Measurements from ENCODE around the gene RPS6KA2. TPM values are rescaled to one million over a fixed set of nuclear protein-coding genes. Genes with fewer than 3 reads are reported as not detected.

Gene RPS6KA2
- total and polyA plus RNA-seq, 3 donors from 2014 or later = 18.4 to 21.7 (median 19.8) TPM

GRCh38 chr6:166650047-166650446 lies 23.0 kb upstream of the RPS6KA2 start:
- Histone ChIP-seq H3K27me3 (no peaks in the 10 kb centered on the region), H3K36me3 (ENCODE audit: low read depth, missing control alignments) (no peaks in the 10 kb centered on the region), H3K9me3 (no peaks in the 10 kb centered on the region), H3K27ac (no peak overlapping the region), H3K4me3 (no peak overlapping the region), H3K4me1 (no peaks in the 10 kb centered on the region)
- WGBS, 2 donors = 61 to 81% methylated on average over 3 of the region's 3 CpGs
- TF ChIP-seq, protein P1, sequence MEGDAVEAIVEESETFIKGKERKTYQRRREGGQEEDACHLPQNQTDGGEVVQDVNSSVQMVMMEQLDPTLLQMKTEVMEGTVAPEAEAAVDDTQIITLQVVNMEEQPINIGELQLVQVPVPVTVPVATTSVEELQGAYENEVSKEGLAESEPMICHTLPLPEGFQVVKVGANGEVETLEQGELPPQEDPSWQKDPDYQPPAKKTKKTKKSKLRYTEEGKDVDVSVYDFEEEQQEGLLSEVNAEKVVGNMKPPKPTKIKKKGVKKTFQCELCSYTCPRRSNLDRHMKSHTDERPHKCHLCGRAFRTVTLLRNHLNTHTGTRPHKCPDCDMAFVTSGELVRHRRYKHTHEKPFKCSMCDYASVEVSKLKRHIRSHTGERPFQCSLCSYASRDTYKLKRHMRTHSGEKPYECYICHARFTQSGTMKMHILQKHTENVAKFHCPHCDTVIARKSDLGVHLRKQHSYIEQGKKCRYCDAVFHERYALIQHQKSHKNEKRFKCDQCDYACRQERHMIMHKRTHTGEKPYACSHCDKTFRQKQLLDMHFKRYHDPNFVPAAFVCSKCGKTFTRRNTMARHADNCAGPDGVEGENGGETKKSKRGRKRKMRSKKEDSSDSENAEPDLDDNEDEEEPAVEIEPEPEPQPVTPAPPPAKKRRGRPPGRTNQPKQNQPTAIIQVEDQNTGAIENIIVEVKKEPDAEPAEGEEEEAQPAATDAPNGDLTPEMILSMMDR (IDR thresholded peaks at IDR 0.05) = no peak
- no peak for TF ChIP-seq POLR2A (IDR thresholded peaks at IDR 0.05)
- intact Hi-C loops (cut with DNase I; ENCODE audit: low total_unique reads) = no loop called here
- no peak for DNase-seq

GRCh38 chr6:166648846-166649245 lies 21.8 kb upstream of the RPS6KA2 start:
- no peak for DNase-seq
- H3K9me3 ChIP-seq = no peaks in the 10 kb centered on the region
- no peaks in the 10 kb centered on the region for H3K4me1 ChIP-seq
- intact Hi-C loops (cut with DNase I; ENCODE audit: low total_unique reads) = no loop called here
- H3K4me3 ChIP-seq = no peak overlapping the region
- no peaks in the 10 kb centered on the region for H3K27me3 ChIP-seq
- no peak for TF ChIP-seq POLR2A (IDR thresholded peaks at IDR 0.05)
- no peaks in the 10 kb centered on the region for H3K36me3 ChIP-seq (ENCODE audit: low read depth, missing control alignments)
- WGBS, 2 donors = 90% methylated on average over 9 of the region's 9 CpGs
- no peak overlapping the region for H3K27ac ChIP-seq

DNA sequence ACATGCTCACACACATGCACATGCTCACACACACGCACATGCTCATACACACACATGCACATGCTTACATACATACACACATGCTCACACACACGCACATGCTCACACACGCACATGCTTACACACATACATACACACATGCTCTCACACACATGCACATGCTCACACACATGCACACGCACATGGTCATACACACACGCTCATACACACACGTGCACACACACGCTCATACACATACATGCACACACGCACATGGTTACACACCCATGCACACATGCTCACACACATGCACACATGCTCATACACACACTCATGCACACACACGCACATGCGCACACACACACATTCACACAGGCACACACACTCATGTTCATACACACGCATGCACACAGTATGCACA lies 20.8 kb upstream of the RPS6KA2 start:
- intact Hi-C loops (cut with DNase I; ENCODE audit: low total_unique reads) = no loop called here
- TF ChIP-seq, protein P1 (IDR thresholded peaks at IDR 0.05) = no peak
- TF ChIP-seq POLR2A (IDR thresholded peaks at IDR 0.05) = no peak
- H3K4me1 ChIP-seq = no peaks in the 10 kb centered on the region
- no peaks in the 10 kb centered on the region for H3K27me3 ChIP-seq
- H3K9me3 ChIP-seq = no peaks in the 10 kb centered on the region
- no peak overlapping the region for H3K4me3 ChIP-seq
- H3K27ac ChIP-seq = no peak overlapping the region
- no peaks in the 10 kb centered on the region for H3K36me3 ChIP-seq (ENCODE audit: low read depth, missing control alignments)
- DNase-seq = no peak
- WGBS, 2 donors = 71 to 83% methylated on average over 11 of the region's 11 CpGs

- no peaks in the 10 kb centered on the region for H3K27me3 ChIP-seq
- no peak overlapping the region for H3K27ac ChIP-seq
- 90 to 93% methylated on average over 9 of the region's 9 CpGs for WGBS, 2 donors
- H3K36me3 ChIP-seq (ENCODE audit: low read depth, missing control alignments) = no peaks in the 10 kb centered on the region
- TF ChIP-seq, protein P1 (IDR thresholded peaks at IDR 0.05) = no peak
- TF ChIP-seq POLR2A (IDR thresholded peaks at IDR 0.05) = no peak
- DNase-seq = no peak
- H3K4me3 ChIP-seq = no peak overlapping the region
- no peaks in the 10 kb centered on the region for H3K9me3 ChIP-seq
- intact Hi-C loops (cut with DNase I; ENCODE audit: low total_unique reads) = no loop called here
- H3K4me1 ChIP-seq = no peaks in the 10 kb centered on the region
These were observed 19.7 kb upstream of the RPS6KA2 start for GRCh38 chr6:166646716-166647115.

DNA sequence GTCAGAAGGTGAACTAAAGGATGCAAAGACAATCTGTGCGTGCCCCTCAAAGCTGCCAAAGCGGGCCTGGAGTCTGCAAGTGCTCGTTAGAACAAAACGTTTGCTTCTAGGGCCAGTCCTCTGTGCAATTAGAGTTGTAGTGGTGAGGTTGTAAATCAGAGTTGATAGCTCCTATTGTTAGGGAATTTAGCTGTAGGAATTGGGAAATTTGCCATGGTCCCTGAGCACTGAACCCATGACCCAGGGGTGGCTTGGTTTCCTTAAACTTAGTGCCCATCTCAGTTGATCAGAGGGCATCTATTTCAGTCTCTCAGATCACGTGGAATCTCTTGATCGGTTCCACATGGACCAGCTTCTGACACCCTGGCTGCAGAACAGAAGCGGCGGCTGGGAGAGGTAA lies 18.8 kb upstream of the RPS6KA2 start:
- intact Hi-C loops (cut with DNase I; ENCODE audit: low total_unique reads) = no loop called here

More for the DNA sequence above, 18.8 kb upstream of the RPS6KA2 start:
- Histone ChIP-seq H3K27me3 (no peaks in the 10 kb centered on the region), H3K4me3 (no peak overlapping the region), H3K27ac (no peak overlapping the region), H3K4me1 (no peaks in the 10 kb centered on the region), H3K9me3 (no peaks in the 10 kb centered on the region), H3K36me3 (ENCODE audit: low read depth, missing control alignments) (no peaks in the 10 kb centered on the region)
- 78 to 84% methylated on average over 8 of the region's 8 CpGs for WGBS, 2 donors
- TF ChIP-seq, protein P1 (IDR thresholded peaks at IDR 0.05) = no peak
- TF ChIP-seq POLR2A (IDR thresholded peaks at IDR 0.05) = no peak
- no peak for DNase-seq

Measured in testis (tissue), 3 donors.